Hippocampal formation (tissue), 2 donors: ENCODE data around the gene COQ7.

Experiments
- DNase-seq, 2 donors: peaks; one replicate each; lab custom pipeline; 2025; lab: John Stamatoyannopoulos, UW

The COQ7 gene

DNA sequence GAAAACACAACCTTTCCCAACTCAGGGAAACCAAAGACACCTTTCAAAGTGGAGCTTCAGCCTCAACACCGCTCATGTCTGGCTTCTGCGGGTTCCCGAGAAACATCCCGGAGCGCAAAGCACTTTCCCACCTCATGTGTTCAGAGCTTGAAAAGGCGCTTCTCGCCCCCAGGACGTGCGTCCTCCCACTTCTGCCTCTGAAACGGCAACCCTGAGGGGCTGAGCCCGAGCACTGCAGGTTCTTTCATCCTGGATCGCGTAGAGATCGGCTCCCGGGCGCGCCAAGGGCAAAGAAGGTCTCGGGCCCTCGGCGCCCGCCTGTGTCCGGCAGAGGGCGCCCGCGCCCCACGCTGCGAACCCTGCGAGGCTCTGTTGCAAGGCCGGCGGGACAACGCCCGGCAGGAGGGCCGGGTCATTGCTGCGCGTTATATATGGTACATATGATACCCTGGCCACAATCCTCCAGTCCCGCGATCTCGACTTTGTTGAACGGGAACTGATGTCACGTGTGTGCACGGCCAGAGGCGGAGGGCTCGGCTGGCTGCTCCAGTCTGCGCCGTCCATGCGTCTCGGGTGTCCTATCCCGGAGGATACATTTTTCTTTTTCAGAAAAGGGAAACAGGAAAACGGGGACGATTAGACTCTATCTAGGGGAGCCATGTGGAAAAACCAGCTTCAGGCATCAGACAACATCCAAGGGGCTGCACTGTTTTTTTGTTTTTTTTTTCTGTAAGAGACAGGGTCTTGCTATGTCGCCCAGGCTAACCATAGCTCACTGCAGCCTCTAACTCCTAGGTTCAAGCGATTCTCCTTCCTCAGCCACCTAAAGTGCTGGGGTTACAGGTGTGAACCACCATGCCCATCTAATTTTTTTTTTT lies 19.1 kb downstream of the COQ7 start:
- peak; percentile 69 to 73 for DNase-seq

GRCh38 chr16:19088341-19088916 lies 21.0 kb downstream of the COQ7 start:
- DNase-seq: no peak

DNA sequence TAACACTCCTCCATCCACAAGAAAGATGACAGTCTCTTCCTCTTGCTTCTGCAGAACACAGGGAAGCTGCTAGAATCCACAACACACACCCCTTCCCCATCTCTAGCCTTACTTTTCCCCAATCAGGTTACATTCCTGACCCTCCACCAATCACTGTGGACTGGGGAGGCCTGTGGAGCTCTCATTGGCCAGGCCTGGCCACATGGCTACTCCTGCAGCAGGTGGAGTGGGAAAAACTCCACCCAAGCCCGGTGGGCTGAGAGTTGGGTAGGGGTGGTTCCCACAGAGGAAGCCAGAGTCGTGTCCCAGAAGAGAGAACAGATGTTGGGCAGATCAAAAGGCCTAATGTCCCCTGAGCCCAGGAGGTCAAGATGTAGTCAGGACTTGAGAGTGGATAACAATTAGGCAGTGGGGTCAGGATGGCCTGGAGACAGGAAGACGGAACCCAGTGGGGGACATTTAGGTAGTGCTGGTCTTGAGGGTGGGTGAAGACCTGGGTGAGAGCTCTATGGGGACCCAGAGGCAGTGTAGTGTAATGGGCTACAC lies 22.1 kb downstream of the COQ7 start:
- no peak for DNase-seq

- DNase-seq: no peak
These were observed 23.5 kb downstream of the COQ7 start for GRCh38 chr16:19090916-19091315.

GRCh38 chr16:19092653-19093410 lies 25.4 kb downstream of the COQ7 start:
- DNase-seq: no peak

DNA sequence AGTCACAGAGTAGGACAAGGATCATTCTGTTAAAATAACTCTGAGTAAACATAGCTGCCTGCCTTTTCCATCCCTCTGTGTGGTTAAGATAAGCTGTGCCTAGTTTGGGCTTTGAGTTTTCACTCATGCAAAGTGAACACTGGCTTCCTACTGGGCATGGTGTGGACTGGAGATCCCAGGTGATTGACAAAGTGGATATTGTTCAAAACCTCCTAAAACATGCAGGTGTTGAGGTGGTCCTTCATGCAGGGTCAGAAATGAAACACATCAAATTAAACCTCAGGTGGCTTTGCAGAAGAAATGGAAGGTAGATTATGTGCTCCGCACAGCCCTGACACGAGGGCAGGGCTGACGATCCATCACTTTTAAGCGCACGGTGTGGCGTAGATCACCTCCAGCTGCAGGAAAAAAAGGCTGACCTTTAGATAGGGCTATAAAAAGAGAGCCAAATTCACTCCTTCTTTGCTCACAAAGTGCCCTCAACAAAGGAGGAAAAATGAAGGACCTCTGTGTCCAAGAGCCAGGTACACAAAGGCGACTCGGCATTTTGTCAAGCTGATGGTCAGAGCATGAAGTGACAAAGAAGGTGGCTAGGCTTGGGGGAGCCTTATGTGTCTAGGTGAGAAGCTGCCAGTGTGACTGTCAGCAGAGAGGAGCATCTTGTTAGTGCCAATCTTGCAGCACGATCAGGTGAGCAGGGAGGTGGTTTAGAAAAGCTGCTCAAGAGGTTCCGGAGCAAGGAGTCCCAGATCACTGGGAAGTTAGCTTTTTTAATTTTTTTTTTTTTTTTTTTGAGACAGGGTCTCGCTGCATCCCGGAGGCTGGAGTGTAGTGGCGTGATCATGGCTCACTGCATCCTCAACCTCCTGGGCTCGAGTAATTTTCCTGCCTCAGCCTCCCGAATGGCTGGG lies 26.5 kb downstream of the COQ7 start:
- DNase-seq: no peak

- DNase-seq: no peak
These were observed 27.3 kb downstream of the COQ7 start for GRCh38 chr16:19094542-19095365.

GRCh38 chr16:19095654-19096053 lies 28.2 kb downstream of the COQ7 start:
- no peak for DNase-seq

- no peak for DNase-seq
These were observed 30.8 kb downstream of the COQ7 start for GRCh38 chr16:19098173-19098572.

DNA sequence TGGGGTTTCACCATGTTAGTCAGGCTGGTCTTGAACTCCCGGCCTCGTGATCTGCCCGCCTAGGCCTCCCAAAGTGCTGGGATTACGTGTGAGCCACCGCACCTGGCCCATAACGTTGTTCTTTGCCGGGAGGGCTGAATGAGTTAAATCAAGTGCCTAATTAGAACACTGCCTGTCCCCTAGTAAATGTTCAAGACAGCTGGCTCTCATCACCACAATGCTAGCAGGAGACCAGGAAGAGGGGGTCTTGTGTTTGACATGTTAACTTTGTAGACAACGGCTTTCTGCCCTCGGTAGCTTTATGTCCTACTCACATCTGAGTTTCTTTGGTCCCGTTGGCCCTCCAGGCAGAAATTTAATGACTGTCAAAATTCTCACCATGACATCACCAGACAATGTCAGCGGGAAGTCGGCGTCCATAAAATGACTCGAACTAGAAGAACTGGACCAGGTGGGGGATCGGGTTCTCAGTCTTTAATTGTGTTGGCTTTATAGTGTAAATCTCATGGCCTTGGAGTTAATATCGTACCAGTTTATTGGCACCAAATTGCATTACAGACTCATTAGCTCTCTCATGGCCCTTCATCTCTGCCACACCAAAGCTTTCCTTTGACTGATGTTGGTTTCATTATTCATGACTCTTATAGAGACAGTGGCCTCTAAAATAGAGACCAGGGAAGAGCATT lies 34.9 kb downstream of the COQ7 start:
- DNase-seq: no peak

- DNase-seq: no peak
These were observed 37.2 kb downstream of the COQ7 start for GRCh38 chr16:19104607-19105006.

GRCh38 chr16:19105131-19105530 lies 37.7 kb downstream of the COQ7 start:
- DNase-seq: no peak

GRCh38 chr16:19105891-19106624 lies 38.6 kb downstream of the COQ7 start:
- DNase-seq: no peak

DNA sequence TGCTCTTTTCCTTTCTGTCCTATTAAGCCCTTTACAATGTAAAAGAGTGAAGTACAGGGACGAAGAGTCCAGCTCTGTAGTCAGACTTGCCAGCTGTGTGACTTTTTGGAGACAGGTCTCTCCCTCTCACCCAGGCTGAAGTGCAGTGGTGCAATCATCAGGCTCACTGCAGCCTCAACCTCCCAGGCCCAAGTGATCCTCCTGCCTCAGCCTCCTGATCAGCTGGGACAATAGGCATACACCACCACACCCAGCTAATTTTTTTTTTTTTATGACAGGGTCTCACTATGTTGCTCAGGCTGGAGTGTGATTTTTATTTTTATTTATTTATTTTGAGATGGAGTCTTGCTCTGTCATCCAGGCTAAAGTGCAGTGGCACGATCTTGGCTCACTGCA lies 39.2 kb downstream of the COQ7 start:
- DNase-seq: no peak

DNA sequence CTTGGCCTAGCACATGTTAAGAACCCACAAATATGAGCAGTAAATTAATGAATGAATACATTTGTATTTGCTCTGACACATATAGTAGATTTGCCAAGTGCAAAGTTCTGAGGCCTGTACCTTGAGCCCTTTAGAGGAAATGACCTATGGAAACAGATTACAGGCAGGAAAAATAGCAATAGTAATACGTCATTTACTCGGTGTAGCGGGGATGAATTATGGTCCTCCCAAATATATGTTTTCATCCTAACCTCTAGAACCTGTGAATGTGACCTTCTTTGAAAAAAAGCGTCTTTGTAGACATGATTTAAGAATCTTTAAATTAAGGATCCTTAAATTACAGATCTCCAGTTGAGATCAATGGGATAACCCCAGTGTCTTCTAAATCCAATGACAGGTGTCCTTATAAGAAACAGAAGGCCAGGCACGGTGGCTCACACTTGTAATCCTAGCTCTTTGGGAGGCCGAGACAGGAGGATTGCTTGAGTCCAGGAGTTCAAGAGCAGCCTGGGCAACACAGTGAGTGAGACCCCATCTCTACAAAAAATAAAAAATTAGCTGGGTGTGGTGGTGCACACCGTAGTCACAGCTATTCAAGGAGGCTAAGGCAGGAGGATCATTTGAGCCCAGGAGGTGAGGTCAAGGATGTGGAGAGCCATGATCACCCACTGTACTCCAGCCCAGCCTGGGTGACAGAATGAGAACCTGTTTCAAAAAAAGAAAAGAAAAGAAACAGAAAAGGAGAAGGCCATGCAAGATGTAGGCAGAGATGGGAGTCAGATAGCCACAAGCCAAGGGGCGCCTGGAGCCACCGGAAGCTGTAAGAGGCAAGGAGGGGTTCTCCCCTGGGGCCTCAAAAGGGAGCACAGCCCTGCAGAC lies 41.2 kb downstream of the COQ7 start:
- DNase-seq: no peak

DNA sequence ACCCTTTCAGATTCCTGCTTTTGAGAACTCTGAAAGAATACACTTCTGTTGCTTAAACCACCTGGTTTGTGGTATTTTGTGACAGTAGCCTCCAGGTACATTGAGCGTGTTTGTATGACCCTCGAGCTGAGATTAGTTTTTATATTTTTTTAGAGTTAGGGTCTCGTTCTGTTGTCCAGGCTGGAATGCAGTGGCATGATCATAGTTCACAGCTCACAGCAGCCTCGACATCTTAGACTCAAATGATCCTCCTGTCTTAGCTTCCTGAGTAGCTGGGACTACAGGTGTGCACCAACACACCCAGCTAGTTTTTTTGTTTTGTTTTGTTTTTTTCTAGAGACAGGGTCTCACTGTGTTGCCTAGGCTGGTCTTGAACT lies 41.9 kb downstream of the COQ7 start:
- no peak for DNase-seq

DNA sequence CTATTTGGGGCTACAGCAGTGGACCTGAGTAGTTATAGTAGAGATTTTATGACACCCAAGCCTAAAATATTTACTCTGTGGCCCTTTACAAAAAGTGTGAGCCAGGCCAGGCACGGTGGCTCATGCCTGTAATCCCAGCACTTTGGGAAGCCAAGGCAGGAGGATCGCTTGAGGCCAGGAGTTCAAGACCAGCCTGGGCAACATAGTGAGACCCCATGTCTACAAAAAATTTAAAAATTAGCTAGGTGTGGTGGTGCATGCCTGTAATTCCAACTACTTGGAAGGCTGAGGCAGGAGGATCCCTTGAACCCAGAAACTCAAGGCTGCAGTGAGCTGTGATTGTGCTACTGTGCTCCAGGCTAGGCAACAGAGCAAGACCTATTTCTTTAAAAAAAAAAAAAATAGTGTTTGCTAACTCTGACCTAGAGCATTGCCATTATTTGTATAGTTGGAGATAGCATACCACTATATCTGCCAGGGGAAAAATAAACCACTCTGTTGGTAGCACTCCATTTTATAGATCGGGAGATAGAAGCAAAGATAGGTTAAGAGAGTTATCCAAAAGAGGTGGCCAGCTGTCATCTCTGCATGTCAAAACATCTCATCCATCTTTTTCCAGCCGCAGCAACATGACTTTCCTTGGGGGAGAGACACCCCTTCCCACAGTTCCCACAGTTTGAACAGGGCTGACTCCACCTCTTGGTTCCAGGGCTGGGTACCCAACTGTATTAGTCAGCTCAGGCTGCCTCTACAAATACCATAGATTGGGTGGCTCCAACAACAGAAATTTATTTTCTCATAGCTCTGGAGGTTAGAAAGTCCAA lies 43.3 kb downstream of the COQ7 start:
- no peak for DNase-seq

- DNase-seq: no peak
These were observed 44.6 kb downstream of the COQ7 start for GRCh38 chr16:19112099-19112407.
